Measurements from ENCODE around the gene RHOH.
"Not testable (repeated sequence)": the region's sequence is repeated elsewhere in the genome, so short reads cannot be mapped to it uniquely, and the experiment has no call there.

RHOH gene

GRCh38 chr4:40196724-40197281 lies at the start of gene RHOH:
RHOH (plus strand) TSS chr4:40197031; CDS start chr4:40243387, 46,356 bp downstream.
- no peak for DNase-seq

- DNase-seq, result not testable (repeated sequence)
Observed at GRCh38 chr4:40147490-40147889, 49.3 kb upstream of the RHOH start.

- DNase-seq, result peak; percentile 38 to 50
Observed at GRCh38 chr4:40149960-40150385, 46.9 kb upstream of the RHOH start.

GRCh38 chr4:40150932-40151331 lies 45.9 kb upstream of the RHOH start:
- no peak for DNase-seq

GRCh38 chr4:40152637-40153036 lies 44.2 kb upstream of the RHOH start:
- no peak for DNase-seq

- DNase-seq, result no peak
Observed at GRCh38 chr4:40157436-40157835, 39.4 kb upstream of the RHOH start.

- no peak for DNase-seq
Observed at GRCh38 chr4:40160258-40160657, 36.6 kb upstream of the RHOH start.

GRCh38 chr4:40164459-40164858 lies 32.4 kb upstream of the RHOH start:
- DNase-seq, result no peak

GRCh38 chr4:40165916-40166315 lies 30.9 kb upstream of the RHOH start:
- DNase-seq, result no peak

- no peak for DNase-seq
Observed at GRCh38 chr4:40168070-40168469, 28.8 kb upstream of the RHOH start.

GRCh38 chr4:40170588-40170987 lies 26.2 kb upstream of the RHOH start:
- DNase-seq, result no peak

GRCh38 chr4:40173470-40173875 lies 23.4 kb upstream of the RHOH start:
- DNase-seq, result no peak

GRCh38 chr4:40176602-40177001 lies 20.2 kb upstream of the RHOH start:
- no peak for DNase-seq

GRCh38 chr4:40177591-40177990 lies 19.2 kb upstream of the RHOH start:
- no peak for DNase-seq

GRCh38 chr4:40178672-40179071 lies 18.2 kb upstream of the RHOH start:
- DNase-seq, result no peak

- DNase-seq, result no peak
Observed at GRCh38 chr4:40179360-40179759, 17.5 kb upstream of the RHOH start.

GRCh38 chr4:40180356-40180755 lies 16.5 kb upstream of the RHOH start:
- DNase-seq, result no peak

- DNase-seq, result no peak
Observed at GRCh38 chr4:40182001-40182400, 14.8 kb upstream of the RHOH start.

GRCh38 chr4:40182954-40183353 lies 13.9 kb upstream of the RHOH start:
- no peak for DNase-seq

GRCh38 chr4:40183615-40184411 lies 13.0 kb upstream of the RHOH start:
- DNase-seq, result no peak

- DNase-seq, result no peak
Observed at GRCh38 chr4:40185830-40186664, 10.8 kb upstream of the RHOH start.

- no peak for DNase-seq
Observed at GRCh38 chr4:40186665-40187014, 10.2 kb upstream of the RHOH start.

- DNase-seq, result no peak
Observed at GRCh38 chr4:40187386-40187906, 9.4 kb upstream of the RHOH start.

- no peak for DNase-seq
Observed at GRCh38 chr4:40190019-40190418, 6.8 kb upstream of the RHOH start.
